ENCODE measurements around the gene CYP26B1.

The CYP26B1 gene

DNA sequence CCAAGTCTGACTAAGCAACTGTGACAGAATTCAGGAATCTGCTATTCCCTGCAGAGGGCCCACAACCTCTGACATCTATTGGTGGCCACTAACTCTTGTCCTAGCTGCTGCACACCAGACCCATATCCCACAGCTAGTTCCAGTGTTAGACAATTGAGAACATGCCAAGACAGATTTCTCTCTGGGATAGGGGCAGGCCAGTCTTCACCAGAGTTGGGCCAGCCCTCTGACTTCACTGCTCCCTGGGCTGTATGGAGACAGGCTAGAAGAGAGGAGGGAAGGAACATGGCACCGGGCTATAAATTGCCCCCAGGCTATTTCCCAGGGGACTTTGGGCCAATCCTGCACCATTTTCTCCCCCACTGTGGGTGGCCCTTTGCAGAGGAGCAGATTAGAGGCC is 32.7 kb upstream of the CYP26B1 start:
- Histone ChIP-seq H3K4me3 (no peak overlapping the region), H3K36me3 (ENCODE audit: insufficient read depth, low read length) (peaks cover 6% of the 10 kb centered on the region; the same call in 1 of the 2 replicates), H3K9ac (ENCODE audit: insufficient read length) (no peak overlapping the region), H3K9me3 (ENCODE audit: low read depth, low read length) (no peaks in the 10 kb centered on the region), H3K27ac (no peak overlapping the region)
- TF ChIP-seq FOXP2 (optimal IDR thresholded peaks at IDR 0.05; ENCODE audit: control extremely low read depth, extremely low read length, insufficient read depth) = no peak
- no peak for TF ChIP-seq POLR2AphosphoS5 (IDR thresholded peaks at IDR 0.05; ENCODE audit: borderline replicate concordance, low read depth, low read length)
- no peak for TF ChIP-seq EZH2 (IDR thresholded peaks at IDR 0.05)
- no peak for DNase-seq (ENCODE audit: low read depth, low spot score)

GRCh38 chr2:72178551-72178950 is 30.9 kb upstream of the CYP26B1 start:
- Histone ChIP-seq H3K9ac (ENCODE audit: insufficient read length) (no peak overlapping the region), H3K4me3 (no peak overlapping the region), H3K27ac (no peak overlapping the region), H3K9me3 (ENCODE audit: low read depth, low read length) (no peaks in the 10 kb centered on the region), H3K36me3 (ENCODE audit: insufficient read depth, low read length) (peaks cover 6% of the 10 kb centered on the region; the same call in 1 of the 2 replicates)
- no peak for DNase-seq (ENCODE audit: low read depth, low spot score)
- TF ChIP-seq POLR2AphosphoS5 (IDR thresholded peaks at IDR 0.05; ENCODE audit: borderline replicate concordance, low read depth, low read length) (no peak), FOXP2 (optimal IDR thresholded peaks at IDR 0.05; ENCODE audit: control extremely low read depth, extremely low read length, insufficient read depth) (no peak), EZH2 (IDR thresholded peaks at IDR 0.05) (no peak)

DNA sequence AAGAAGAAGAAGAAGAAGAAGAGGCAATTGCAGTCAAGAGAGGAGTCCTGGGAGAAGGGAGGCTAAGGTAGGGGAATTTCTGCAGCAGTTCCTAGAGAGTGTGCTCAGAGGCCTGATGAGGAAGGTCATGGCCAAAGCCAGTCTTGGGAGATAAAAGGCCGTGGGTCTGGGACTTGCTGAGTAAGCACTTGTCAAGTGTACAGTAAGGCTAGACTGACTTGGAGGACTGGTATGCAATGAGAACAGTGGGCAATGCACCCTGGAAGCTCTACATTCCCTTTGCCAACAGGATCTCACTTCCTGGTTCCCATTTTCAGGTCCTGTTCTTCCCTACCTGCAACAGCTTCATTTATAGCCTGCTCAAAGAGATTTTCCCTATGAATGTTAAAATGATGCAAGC is 28.6 kb upstream of the CYP26B1 start:
- Histone ChIP-seq H3K27ac (no peak overlapping the region), H3K9ac (ENCODE audit: insufficient read length) (no peak overlapping the region), H3K36me3 (ENCODE audit: insufficient read depth, low read length) (peaks cover 6% of the 10 kb centered on the region; the same call in 1 of the 2 replicates), H3K9me3 (ENCODE audit: low read depth, low read length) (no peaks in the 10 kb centered on the region), H3K4me3 (no peak overlapping the region)
- no peak for TF ChIP-seq FOXP2 (optimal IDR thresholded peaks at IDR 0.05; ENCODE audit: control extremely low read depth, extremely low read length, insufficient read depth)
- no peak for TF ChIP-seq EZH2 (IDR thresholded peaks at IDR 0.05)
- TF ChIP-seq POLR2AphosphoS5 (IDR thresholded peaks at IDR 0.05; ENCODE audit: borderline replicate concordance, low read depth, low read length) = no peak
- no peak for DNase-seq (ENCODE audit: low read depth, low spot score)

GRCh38 chr2:72175636-72176035 is 28.0 kb upstream of the CYP26B1 start:
- Histone ChIP-seq H3K4me3 (no peak overlapping the region), H3K36me3 (ENCODE audit: insufficient read depth, low read length) (peaks cover 6% of the 10 kb centered on the region; the same call in 1 of the 2 replicates), H3K27ac (no peak overlapping the region), H3K9me3 (ENCODE audit: low read depth, low read length) (no peaks in the 10 kb centered on the region), H3K9ac (ENCODE audit: insufficient read length) (no peak overlapping the region)
- DNase-seq (ENCODE audit: low read depth, low spot score) = no peak
- TF ChIP-seq EZH2 (IDR thresholded peaks at IDR 0.05) = no peak
- no peak for TF ChIP-seq FOXP2 (optimal IDR thresholded peaks at IDR 0.05; ENCODE audit: control extremely low read depth, extremely low read length, insufficient read depth)
- no peak for TF ChIP-seq POLR2AphosphoS5 (IDR thresholded peaks at IDR 0.05; ENCODE audit: borderline replicate concordance, low read depth, low read length)

- no peak for DNase-seq (ENCODE audit: low read depth, low spot score)
- no peak overlapping the region for H3K9ac ChIP-seq (ENCODE audit: insufficient read length)
- TF ChIP-seq POLR2AphosphoS5 (IDR thresholded peaks at IDR 0.05; ENCODE audit: borderline replicate concordance, low read depth, low read length) = no peak
- TF ChIP-seq EZH2 (IDR thresholded peaks at IDR 0.05) = no peak
- no peak for TF ChIP-seq FOXP2 (optimal IDR thresholded peaks at IDR 0.05; ENCODE audit: control extremely low read depth, extremely low read length, insufficient read depth)
- no peak overlapping the region for H3K27ac ChIP-seq
- H3K4me3 ChIP-seq = no peak overlapping the region
- H3K9me3 ChIP-seq (ENCODE audit: low read depth, low read length) = no peaks in the 10 kb centered on the region
- H3K36me3 ChIP-seq (ENCODE audit: insufficient read depth, low read length) = peaks cover 4% of the 10 kb centered on the region; the same call in 1 of the 2 replicates
Observed at GRCh38 chr2:72173640-72174321, 26.1 kb upstream of the CYP26B1 start.

DNA sequence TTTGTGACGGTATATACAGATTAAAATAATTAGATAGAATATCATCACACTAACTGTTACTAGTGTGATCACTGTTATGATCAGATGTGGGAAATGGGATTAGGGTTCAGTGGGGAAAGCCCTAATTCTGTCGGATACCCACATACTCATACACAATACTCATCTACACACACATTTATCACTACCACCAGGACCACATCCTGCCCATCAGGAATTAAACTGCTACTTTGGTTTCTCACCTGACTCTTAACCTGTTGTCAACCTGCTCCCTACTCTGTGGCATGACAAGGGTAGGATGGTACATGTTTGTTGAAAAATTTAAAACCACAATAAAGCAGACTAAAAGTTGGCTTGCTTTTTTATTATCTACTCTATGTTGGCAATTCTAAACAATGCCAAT is 24.8 kb upstream of the CYP26B1 start:
- DNase-seq (ENCODE audit: low read depth, low spot score) = no peak
- Histone ChIP-seq H3K9ac (ENCODE audit: insufficient read length) (no peak overlapping the region), H3K36me3 (ENCODE audit: insufficient read depth, low read length) (peaks cover 3% of the 10 kb centered on the region; the same call in 1 of the 2 replicates), H3K9me3 (ENCODE audit: low read depth, low read length) (no peaks in the 10 kb centered on the region), H3K27ac (no peak overlapping the region), H3K4me3 (no peak overlapping the region)
- TF ChIP-seq POLR2AphosphoS5 (IDR thresholded peaks at IDR 0.05; ENCODE audit: borderline replicate concordance, low read depth, low read length) = no peak
- no peak for TF ChIP-seq FOXP2 (optimal IDR thresholded peaks at IDR 0.05; ENCODE audit: control extremely low read depth, extremely low read length, insufficient read depth)
- no peak for TF ChIP-seq EZH2 (IDR thresholded peaks at IDR 0.05)

DNA sequence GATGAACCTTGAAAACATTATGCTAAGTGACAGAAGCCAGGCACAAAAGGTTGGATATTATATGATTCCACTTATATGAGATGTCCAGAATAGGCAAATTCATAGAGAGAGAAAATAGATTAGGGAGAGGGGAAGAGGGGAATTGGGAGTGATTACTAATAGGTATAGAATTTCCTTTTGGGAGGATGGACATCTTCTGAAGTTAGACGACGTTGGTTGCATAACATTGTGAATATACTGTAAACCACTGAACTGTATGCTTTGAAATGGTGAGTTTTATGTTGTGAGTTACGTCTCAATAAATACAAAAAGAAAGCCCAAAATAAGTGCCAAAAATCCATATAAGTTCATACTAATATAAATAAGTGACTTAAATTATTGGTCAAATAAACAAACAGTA is 18.6 kb upstream of the CYP26B1 start:
- DNase-seq (ENCODE audit: low read depth, low spot score) = no peak
- Histone ChIP-seq H3K4me3 (no peak overlapping the region), H3K9ac (ENCODE audit: insufficient read length) (no peak overlapping the region), H3K36me3 (ENCODE audit: insufficient read depth, low read length) (no peaks in the 10 kb centered on the region), H3K9me3 (ENCODE audit: low read depth, low read length) (no peaks in the 10 kb centered on the region), H3K27ac (no peak overlapping the region)
- TF ChIP-seq POLR2AphosphoS5 (IDR thresholded peaks at IDR 0.05; ENCODE audit: borderline replicate concordance, low read depth, low read length) (no peak), FOXP2 (optimal IDR thresholded peaks at IDR 0.05; ENCODE audit: control extremely low read depth, extremely low read length, insufficient read depth) (no peak), EZH2 (IDR thresholded peaks at IDR 0.05) (no peak)

GRCh38 chr2:72165792-72166191 is 18.1 kb upstream of the CYP26B1 start:
- H3K9me3 ChIP-seq (ENCODE audit: low read depth, low read length) = no peaks in the 10 kb centered on the region
- H3K27ac ChIP-seq = no peak overlapping the region
- no peak for DNase-seq (ENCODE audit: low read depth, low spot score)
- H3K4me3 ChIP-seq = no peak overlapping the region
- TF ChIP-seq EZH2 (IDR thresholded peaks at IDR 0.05) (no peak), FOXP2 (optimal IDR thresholded peaks at IDR 0.05; ENCODE audit: control extremely low read depth, extremely low read length, insufficient read depth) (no peak), POLR2AphosphoS5 (IDR thresholded peaks at IDR 0.05; ENCODE audit: borderline replicate concordance, low read depth, low read length) (no peak)
- no peaks in the 10 kb centered on the region for H3K36me3 ChIP-seq (ENCODE audit: insufficient read depth, low read length)
- no peak overlapping the region for H3K9ac ChIP-seq (ENCODE audit: insufficient read length)

Data from SK-N-MC (cell line).